Erythroblast (primary cell): ENCODE data around the gene PTPRT.

Experiments used
- GATA1 ChIP-seq: IDR thresholded peaks from 2 replicates; pipeline ENCODE4 v1.6.1; 2011; ENCODE audit warnings: low read depth, mild to moderate bottlenecking, control low read depth, low read length, moderate library complexity
- POLR2A ChIP-seq: IDR thresholded peaks from 2 replicates; pipeline ENCODE4 v1.6.1; 2011; ENCODE audit warnings: mild to moderate bottlenecking, low read length

DNA sequence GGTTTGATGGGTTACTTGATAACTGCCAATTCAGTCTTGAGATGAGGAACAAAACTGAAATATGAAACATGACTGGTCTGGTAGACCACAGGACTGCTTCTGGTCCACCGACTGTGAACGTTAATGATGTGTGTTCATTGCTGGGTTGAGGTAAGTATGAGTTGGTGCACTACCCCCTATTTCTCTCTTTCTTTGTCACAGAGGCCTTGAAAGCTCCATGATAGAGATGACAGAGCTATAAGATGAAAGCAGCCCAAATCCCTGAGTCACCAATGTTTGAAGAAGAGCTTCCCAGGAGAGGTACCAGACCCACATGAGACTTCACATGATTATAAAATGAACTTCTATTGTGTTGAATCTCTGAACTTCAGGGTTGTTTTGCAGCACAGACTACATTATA, 555.5 kb downstream of the PTPRT start:
- no peak for TF ChIP-seq POLR2A
- no peak for TF ChIP-seq GATA1
